OCI-LY3 (cell line): ENCODE data around the gene PLD5.

Experiments used
- EZH2phosphoT487 ChIP-seq: fragments of 200-600 bp; shearing (Covaris generic); IDR thresholded peaks from 2 replicates; pipeline ENCODE4 v1.6.1; 2018; ENCODE audit warnings: antibody characterized with exemption, mixed run types, low read depth
- TF ChIP-seq, protein P1 (sequence below): fragments of 200-600, 300-600 bp; sonication (generic); IDR thresholded peaks from 2 replicates; pipeline ENCODE4 v1.5.1; 2014; ENCODE audit warnings: antibody characterized with exemption, low read length, low read depth

DNA sequence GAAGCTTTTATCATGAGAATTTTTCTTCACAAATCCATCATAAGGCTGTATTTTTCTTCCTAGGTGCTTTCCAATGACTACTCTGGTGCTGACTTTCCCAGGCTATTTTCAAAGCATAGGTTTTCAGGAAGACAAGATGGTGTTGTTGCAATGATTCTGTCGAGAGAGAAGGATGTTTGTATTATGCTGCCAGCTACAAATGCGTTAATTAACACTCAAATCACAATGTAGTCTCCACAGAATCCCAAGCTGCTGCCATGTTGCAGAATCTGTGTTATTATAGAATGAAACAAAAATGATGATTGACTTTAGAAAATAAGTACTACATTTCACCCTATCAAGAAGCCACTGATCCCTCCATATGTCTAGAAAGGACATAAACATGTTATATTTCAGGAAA is 346.1 kb downstream of the PLD5 start:
- TF ChIP-seq, protein P1, sequence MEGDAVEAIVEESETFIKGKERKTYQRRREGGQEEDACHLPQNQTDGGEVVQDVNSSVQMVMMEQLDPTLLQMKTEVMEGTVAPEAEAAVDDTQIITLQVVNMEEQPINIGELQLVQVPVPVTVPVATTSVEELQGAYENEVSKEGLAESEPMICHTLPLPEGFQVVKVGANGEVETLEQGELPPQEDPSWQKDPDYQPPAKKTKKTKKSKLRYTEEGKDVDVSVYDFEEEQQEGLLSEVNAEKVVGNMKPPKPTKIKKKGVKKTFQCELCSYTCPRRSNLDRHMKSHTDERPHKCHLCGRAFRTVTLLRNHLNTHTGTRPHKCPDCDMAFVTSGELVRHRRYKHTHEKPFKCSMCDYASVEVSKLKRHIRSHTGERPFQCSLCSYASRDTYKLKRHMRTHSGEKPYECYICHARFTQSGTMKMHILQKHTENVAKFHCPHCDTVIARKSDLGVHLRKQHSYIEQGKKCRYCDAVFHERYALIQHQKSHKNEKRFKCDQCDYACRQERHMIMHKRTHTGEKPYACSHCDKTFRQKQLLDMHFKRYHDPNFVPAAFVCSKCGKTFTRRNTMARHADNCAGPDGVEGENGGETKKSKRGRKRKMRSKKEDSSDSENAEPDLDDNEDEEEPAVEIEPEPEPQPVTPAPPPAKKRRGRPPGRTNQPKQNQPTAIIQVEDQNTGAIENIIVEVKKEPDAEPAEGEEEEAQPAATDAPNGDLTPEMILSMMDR: no peak
- no peak for TF ChIP-seq EZH2phosphoT487
